Gastroesophageal sphincter (tissue), 3 donors: ENCODE data around the gene LRRC8B.

ENCODE experiments used
- EP300 ChIP-seq: sonication (generic); formaldehyde crosslinking; IDR thresholded peaks from one replicate; pipeline ENCODE4 v1.6.1; 2017; ENCODE audit warnings: antibody characterized with exemption, mild to moderate bottlenecking
- POLR2A ChIP-seq, 2 donors: fragments of 450-650 bp; IDR thresholded peaks; one replicate each; pipeline ENCODE4 v1.6.1; 2017; ENCODE audit warnings: antibody characterized with exemption in 2 of 2, mild to moderate bottlenecking in 2 of 2, moderate library complexity in 1 of 2
- POLR2AphosphoS5 ChIP-seq: sonication (generic); formaldehyde crosslinking; IDR thresholded peaks from one replicate; pipeline ENCODE4 v1.6.1; 2017; ENCODE audit warnings: antibody characterized with exemption
- TF ChIP-seq, protein P1 (sequence below), 4 experiments: fragments of 200-600 bp in 2 of 4; fragments of 450-650 bp in 2 of 4; sonication (generic) in 1 of 4; IDR thresholded peaks; one replicate each; pipeline ENCODE4 v1.5.1; 2017 to 2019; ENCODE audit warnings: antibody characterized with exemption in 4 of 4, mild to moderate bottlenecking in 2 of 4, moderate library complexity in 2 of 4

DNA sequence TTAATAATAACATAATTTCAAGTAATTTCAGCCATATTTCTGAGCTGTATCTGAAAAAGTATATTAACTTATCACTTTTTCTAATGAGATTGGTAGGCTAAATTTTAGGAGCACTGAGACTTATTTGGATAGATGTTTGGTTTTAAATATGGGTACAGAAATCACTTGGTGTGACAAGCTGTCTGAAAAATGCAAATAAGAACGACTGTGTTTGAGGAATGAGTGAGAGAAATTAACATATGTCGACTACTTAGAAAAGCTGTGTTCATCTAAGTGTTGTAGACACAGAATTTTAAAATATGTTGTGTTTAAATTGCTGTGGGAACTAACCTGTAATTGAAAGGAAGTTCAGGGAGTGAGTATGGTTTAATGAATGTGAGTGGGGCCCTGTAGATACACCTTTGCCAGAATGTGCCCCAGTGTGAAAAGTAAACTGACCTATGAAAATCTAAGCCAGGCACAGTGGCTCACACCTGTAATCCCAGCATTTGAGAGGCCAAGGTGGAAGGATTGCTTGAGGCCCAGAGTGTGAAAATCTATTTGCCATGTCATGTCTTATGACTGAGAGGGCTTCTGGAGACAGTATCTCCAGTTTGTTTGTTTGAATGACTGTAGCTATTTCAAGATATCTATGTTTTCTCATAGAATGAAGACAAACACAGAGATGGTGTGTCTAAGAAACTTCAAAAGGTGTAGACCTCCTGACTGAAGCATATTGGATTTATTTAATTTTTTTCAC is 54.5 kb downstream of the LRRC8B start:
- TF ChIP-seq, protein P1, sequence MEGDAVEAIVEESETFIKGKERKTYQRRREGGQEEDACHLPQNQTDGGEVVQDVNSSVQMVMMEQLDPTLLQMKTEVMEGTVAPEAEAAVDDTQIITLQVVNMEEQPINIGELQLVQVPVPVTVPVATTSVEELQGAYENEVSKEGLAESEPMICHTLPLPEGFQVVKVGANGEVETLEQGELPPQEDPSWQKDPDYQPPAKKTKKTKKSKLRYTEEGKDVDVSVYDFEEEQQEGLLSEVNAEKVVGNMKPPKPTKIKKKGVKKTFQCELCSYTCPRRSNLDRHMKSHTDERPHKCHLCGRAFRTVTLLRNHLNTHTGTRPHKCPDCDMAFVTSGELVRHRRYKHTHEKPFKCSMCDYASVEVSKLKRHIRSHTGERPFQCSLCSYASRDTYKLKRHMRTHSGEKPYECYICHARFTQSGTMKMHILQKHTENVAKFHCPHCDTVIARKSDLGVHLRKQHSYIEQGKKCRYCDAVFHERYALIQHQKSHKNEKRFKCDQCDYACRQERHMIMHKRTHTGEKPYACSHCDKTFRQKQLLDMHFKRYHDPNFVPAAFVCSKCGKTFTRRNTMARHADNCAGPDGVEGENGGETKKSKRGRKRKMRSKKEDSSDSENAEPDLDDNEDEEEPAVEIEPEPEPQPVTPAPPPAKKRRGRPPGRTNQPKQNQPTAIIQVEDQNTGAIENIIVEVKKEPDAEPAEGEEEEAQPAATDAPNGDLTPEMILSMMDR (IDR thresholded peaks at IDR 0.05) = no peak
- TF ChIP-seq POLR2A (IDR thresholded peaks at IDR 0.05) = no peak
- TF ChIP-seq POLR2AphosphoS5 = no peak
- no peak for TF ChIP-seq EP300
